Measurements from ENCODE around the gene CD70. TPM values are rescaled to one million over a fixed set of nuclear protein-coding genes. Genes with fewer than 3 reads are reported as not detected.
"Not testable (repeated sequence)": the region's sequence is repeated elsewhere in the genome, so short reads cannot be mapped to it uniquely, and the experiment has no call there.

The CD70 gene
- total and polyA plus RNA-seq, 12 donors = 0.49 TPM; not detected in 11

GRCh38 chr19:6586056-6586455 is 4.9 kb downstream of the CD70 start:
- H3K4me1 ChIP-seq = peaks cover 0 to 40% (median 19%) of the 10 kb centered on the region in 9 donors
- DNase-seq (no peak), ATAC-seq (no peak)
- H3K36me3 ChIP-seq = no peaks in the 10 kb centered on the region
- TF ChIP-seq, protein P1, sequence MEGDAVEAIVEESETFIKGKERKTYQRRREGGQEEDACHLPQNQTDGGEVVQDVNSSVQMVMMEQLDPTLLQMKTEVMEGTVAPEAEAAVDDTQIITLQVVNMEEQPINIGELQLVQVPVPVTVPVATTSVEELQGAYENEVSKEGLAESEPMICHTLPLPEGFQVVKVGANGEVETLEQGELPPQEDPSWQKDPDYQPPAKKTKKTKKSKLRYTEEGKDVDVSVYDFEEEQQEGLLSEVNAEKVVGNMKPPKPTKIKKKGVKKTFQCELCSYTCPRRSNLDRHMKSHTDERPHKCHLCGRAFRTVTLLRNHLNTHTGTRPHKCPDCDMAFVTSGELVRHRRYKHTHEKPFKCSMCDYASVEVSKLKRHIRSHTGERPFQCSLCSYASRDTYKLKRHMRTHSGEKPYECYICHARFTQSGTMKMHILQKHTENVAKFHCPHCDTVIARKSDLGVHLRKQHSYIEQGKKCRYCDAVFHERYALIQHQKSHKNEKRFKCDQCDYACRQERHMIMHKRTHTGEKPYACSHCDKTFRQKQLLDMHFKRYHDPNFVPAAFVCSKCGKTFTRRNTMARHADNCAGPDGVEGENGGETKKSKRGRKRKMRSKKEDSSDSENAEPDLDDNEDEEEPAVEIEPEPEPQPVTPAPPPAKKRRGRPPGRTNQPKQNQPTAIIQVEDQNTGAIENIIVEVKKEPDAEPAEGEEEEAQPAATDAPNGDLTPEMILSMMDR (IDR thresholded peaks at IDR 0.05) = no peak
- intact Hi-C loops (cut with DNase I) = no loop called here
- H3K9me3 ChIP-seq = no peaks in the 10 kb centered on the region
- 51 to 59% methylated on average over 14 of the region's 14 CpGs for WGBS, 2 donors
- H3K27me3 ChIP-seq = peaks cover 18 to 89% (median 78%) of the 10 kb centered on the region in 7 donors
- H3K4me3 ChIP-seq = no peak overlapping the region
- H3K27ac ChIP-seq = no peak overlapping the region

- 83% methylated on average over 16 of the region's 16 CpGs for WGBS, 2 donors
- peaks cover 4 to 56% (median 47%) of the 10 kb centered on the region in 7 donors for H3K27me3 ChIP-seq
- intact Hi-C loops (cut with DNase I) = not testable (repeated sequence)
These were observed 8.2 kb downstream of the CD70 start for GRCh38 chr19:6582515-6583484.

DNA sequence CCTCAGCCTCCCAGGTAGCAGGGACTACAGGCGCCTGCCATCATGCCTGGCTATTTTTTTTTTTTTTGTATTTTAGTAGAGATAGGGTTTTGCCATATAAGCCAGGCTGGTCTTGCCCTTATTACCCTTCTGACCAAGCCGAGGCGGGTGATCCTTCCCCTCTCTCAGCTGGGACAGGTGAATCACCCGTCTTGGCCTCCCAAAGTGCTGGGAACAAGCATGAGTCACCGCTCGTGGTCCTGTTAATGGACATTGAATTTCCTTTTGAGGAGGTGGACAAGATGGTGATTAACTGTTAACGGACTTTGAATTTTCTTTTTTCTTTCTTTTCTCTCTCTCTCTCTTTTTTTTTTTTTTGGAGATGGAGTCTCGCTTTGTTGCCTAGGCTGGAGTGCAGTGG is 10.6 kb downstream of the CD70 start:
- H3K27me3 ChIP-seq = peaks cover 0 to 31% (median 22%) of the 10 kb centered on the region in 7 donors
- no peak overlapping the region for H3K27ac ChIP-seq
- H3K36me3 ChIP-seq = no peaks in the 10 kb centered on the region
- DNase-seq = no peak
- TF ChIP-seq, protein P1 (IDR thresholded peaks at IDR 0.05) = no peak
- intact Hi-C loops (cut with DNase I) = no loop called here
- no peak for ATAC-seq
- WGBS, 2 donors = 75 to 82% methylated on average over 8 of the region's 8 CpGs
- H3K9me3 ChIP-seq = peaks cover 0 to 5% (median 0%) of the 10 kb centered on the region in 11 donors
- no peak overlapping the region for H3K4me3 ChIP-seq
- peaks cover 0 to 20% (median 0%) of the 10 kb centered on the region in 9 donors for H3K4me1 ChIP-seq

More at GRCh38 chr19:6582515-6583484, 8.2 kb downstream of the CD70 start:
- not testable (repeated sequence) for H3K4me3 ChIP-seq, H3K27ac ChIP-seq, ATAC-seq, H3K9me3 ChIP-seq, DNase-seq, H3K36me3 ChIP-seq
- peaks cover 0 to 10% (median 6%) of the 10 kb centered on the region in 9 donors for H3K4me1 ChIP-seq

DNA sequence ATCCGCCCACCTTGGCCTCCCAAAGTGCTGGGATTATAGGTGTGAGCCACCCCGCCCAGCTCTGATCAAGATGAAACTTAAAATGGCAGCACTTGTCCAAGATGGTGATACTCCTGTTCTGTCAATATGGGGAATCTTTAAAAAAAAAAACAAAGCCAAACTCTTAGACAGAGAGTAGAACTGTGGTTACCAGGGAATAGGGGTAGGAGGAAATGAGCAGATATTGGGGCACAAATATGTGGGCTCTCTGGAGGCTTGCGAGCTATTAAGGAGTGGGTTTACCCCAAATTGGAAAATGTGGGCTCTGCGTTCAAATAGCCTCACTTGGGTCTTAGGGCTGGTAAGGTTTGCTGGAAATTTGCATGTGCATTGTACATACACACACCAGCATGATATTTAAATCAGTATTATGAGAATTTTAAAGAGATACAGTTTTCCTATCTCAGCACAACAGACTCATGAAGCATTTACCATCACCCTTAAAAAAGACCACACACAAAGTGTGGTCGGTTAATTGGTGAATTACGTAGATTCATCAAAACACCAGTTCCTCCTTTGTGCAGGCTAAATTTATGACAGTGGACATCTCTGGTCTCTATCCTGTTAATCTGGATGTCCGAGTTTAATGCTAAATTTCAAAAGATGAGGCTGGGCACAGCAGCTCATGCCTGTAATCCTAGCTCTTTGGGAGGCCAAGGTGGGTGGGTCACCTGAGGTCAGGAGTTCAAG is 11.3 kb downstream of the CD70 start:
- ATAC-seq = no peak
- Histone ChIP-seq H3K4me1 (peaks cover 0 to 20% (median 0%) of the 10 kb centered on the region in 9 donors), H3K27me3 (peaks cover 0 to 24% (median 17%) of the 10 kb centered on the region in 7 donors), H3K9me3 (peaks cover 0 to 5% (median 0%) of the 10 kb centered on the region in 11 donors), H3K4me3 (no peak overlapping the region), H3K27ac (no peak overlapping the region), H3K36me3 (no peaks in the 10 kb centered on the region)
- no peak for DNase-seq
- intact Hi-C loops (cut with DNase I) = no loop called here
- TF ChIP-seq, protein P1 (IDR thresholded peaks at IDR 0.05) = no peak
- WGBS, 2 donors = 80 to 82% methylated on average over 7 of the region's 7 CpGs

Measured in heart right ventricle (tissue), 16 donors.